ENCODE data around the gene ANKAR. TPM values are rescaled to one million over a fixed set of nuclear protein-coding genes. Genes with fewer than 3 reads are reported as not detected.

ANKAR gene
- total and polyA plus RNA-seq, 8 donors = 6.9 to 27.0 (median 19.8) TPM

- TF ChIP-seq, protein P1, sequence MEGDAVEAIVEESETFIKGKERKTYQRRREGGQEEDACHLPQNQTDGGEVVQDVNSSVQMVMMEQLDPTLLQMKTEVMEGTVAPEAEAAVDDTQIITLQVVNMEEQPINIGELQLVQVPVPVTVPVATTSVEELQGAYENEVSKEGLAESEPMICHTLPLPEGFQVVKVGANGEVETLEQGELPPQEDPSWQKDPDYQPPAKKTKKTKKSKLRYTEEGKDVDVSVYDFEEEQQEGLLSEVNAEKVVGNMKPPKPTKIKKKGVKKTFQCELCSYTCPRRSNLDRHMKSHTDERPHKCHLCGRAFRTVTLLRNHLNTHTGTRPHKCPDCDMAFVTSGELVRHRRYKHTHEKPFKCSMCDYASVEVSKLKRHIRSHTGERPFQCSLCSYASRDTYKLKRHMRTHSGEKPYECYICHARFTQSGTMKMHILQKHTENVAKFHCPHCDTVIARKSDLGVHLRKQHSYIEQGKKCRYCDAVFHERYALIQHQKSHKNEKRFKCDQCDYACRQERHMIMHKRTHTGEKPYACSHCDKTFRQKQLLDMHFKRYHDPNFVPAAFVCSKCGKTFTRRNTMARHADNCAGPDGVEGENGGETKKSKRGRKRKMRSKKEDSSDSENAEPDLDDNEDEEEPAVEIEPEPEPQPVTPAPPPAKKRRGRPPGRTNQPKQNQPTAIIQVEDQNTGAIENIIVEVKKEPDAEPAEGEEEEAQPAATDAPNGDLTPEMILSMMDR (IDR thresholded peaks at IDR 0.05) = no peak
- Histone ChIP-seq H3K27me3 (no peaks in the 10 kb centered on the region), H3K36me3 (no peaks in the 10 kb centered on the region), H3K4me1 (peaks cover 0 to 14% of the 10 kb centered on the region in 2 donors), H3K27ac (no peak overlapping the region), H3K4me3 (no peak overlapping the region), H3K9me3 (peaks cover 0 to 5% of the 10 kb centered on the region in 2 donors)
- intact Hi-C loops (cut with DNase I) = no loop called here
- DNase-seq = no peak
- no peak for ATAC-seq
These were observed 4.8 kb downstream of the ANKAR start for GRCh38 chr2:189679226-189679625.

DNA sequence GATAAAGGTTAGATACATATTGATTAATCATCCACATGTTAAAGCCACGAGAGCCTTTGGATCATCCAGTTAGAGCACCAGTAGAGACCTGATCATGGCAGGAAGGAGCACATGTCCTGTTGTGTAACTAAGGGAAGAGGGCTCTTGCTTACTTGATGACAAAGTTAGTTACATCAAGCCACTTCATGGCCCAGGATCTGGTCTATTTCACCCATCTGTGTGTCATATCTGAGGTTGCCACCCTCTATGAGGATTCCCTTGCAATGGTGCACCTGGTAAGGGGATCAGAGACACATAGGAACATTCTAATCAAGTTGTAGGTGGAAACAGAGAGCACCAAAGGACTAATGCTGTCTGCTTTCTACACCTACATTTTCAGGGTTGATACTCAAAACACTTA lies 6.7 kb downstream of the ANKAR start:
- TF ChIP-seq, protein P1 (IDR thresholded peaks at IDR 0.05) = no peak
- no peak for ATAC-seq
- no peak for DNase-seq
- intact Hi-C loops (cut with DNase I) = no loop called here
- Histone ChIP-seq H3K9me3 (peaks cover 0 to 5% of the 10 kb centered on the region in 2 donors), H3K4me3 (no peak overlapping the region), H3K27me3 (no peaks in the 10 kb centered on the region), H3K36me3 (no peaks in the 10 kb centered on the region), H3K27ac (no peak overlapping the region), H3K4me1 (peaks cover 0 to 6% of the 10 kb centered on the region in 2 donors)

- H3K9me3 ChIP-seq = peaks cover 0 to 5% of the 10 kb centered on the region in 2 donors
- DNase-seq (no peak), ATAC-seq (no peak)
- intact Hi-C loops (cut with DNase I) = no loop called here
- H3K27me3 ChIP-seq = no peaks in the 10 kb centered on the region
- TF ChIP-seq, protein P1 (IDR thresholded peaks at IDR 0.05) = no peak
- no peak overlapping the region for H3K27ac ChIP-seq
- H3K4me1 ChIP-seq = peaks cover 0 to 6% of the 10 kb centered on the region in 2 donors
- no peaks in the 10 kb centered on the region for H3K36me3 ChIP-seq
- H3K4me3 ChIP-seq = no peak overlapping the region
These were observed 7.4 kb downstream of the ANKAR start for GRCh38 chr2:189681903-189682302.

- TF ChIP-seq, protein P1 (IDR thresholded peaks at IDR 0.05) = no peak
- Histone ChIP-seq H3K27ac (no peak overlapping the region), H3K27me3 (no peaks in the 10 kb centered on the region), H3K4me1 (peaks cover 0 to 6% of the 10 kb centered on the region in 2 donors), H3K4me3 (no peak overlapping the region), H3K9me3 (peaks cover 0 to 5% of the 10 kb centered on the region in 2 donors), H3K36me3 (no peaks in the 10 kb centered on the region)
- no peak for DNase-seq
- intact Hi-C loops (cut with DNase I) = no loop called here
- no peak for ATAC-seq
These were observed 8.9 kb downstream of the ANKAR start for GRCh38 chr2:189683348-189683747.

DNA sequence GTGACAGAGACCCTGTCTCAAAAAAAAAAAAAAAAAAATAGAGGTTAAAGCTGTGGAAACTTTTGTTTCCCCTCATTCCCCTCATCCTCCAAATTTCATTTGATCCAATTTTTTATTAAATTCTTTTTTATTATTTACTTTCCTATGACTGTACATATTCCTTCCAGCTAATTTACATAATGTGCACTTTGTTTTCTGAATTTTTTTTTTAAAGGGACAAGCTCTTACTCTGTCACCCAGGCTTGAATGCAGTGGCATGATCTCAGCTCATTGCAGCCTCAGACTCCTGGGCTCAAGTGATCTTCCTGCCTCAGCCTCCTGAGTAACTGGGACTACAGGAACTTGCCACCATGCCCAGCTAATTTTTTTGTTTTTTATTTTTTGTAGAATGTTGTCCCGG lies 10.3 kb downstream of the ANKAR start:
- no peaks in the 10 kb centered on the region for H3K9me3 ChIP-seq
- no peak for DNase-seq
- H3K27me3 ChIP-seq = no peaks in the 10 kb centered on the region
- no peaks in the 10 kb centered on the region for H3K36me3 ChIP-seq
- ATAC-seq = no peak
- H3K27ac ChIP-seq = no peak overlapping the region
- TF ChIP-seq, protein P1 (IDR thresholded peaks at IDR 0.05) = no peak
- H3K4me3 ChIP-seq = no peak overlapping the region
- intact Hi-C loops (cut with DNase I) = no loop called here
- peaks cover 0 to 6% of the 10 kb centered on the region in 2 donors for H3K4me1 ChIP-seq
